ENCODE measurements around the gene POLR2A. TPM values are rescaled to one million over a fixed set of nuclear protein-coding genes. Genes with fewer than 3 reads are reported as not detected.

The POLR2A gene
- total and polyA plus RNA-seq, 2 of the 13 experiments (the other 11 are each of a cell fraction or from before 2014, with no cell fraction given), result 17.8 to 18.3 TPM

DNA sequence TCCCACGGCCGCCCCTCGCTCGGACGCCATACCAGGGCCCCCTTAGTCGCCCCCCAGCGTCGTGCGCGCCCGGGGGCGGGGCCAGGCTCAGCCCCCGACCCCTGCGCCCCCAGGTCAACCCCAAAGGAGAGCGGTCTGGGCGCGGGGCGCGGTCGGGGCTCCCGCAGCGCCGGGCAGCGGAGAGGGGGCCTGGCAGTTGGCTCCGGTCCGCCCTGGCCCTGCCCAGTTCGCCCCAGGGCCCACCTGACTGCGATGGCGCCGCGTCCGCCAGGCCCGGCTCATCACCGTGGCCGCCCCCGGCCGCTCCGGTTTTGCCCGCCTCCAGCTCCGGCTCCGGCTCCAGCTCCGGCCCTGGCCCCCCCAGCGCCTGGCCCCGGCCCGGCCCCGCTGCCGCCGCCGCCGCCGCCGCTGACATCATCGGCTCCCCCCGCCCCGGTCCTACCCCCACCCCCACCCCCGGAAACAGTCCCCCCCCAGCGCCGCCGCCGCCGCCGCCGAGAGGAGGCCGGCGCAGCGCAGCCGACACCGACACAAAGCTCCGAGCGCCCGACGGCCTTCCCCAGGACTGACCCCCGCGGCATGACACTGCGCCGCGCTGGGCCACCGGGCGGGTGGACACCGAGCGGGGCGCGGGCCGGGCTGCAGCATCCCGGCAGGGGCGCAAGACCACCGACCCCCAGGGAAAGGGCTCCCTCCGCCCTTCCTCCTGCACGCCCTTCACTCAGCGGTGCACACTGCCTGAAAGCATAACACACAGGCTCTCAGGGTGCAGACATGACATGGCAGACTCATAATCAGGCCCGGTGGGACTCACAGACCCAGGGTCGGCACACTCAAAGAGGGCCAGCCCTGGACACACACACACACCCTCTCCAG lies 4.7 kb upstream of the POLR2A start, which contains the start of gene ZBTB4 (continued):
- TF ChIP-seq ATAD3A (CRISPR knock-in tag; IDR thresholded peaks at IDR 0.05), result 0 out of 2 replicates have a peak, but pooled peaks have one; percentile 22
- TF ChIP-seq, protein P1, sequence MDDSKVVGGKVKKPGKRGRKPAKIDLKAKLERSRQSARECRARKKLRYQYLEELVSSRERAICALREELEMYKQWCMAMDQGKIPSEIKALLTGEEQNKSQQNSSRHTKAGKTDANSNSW (CRISPR knock-in tag; IDR thresholded peaks at IDR 0.05; ENCODE audit: borderline replicate concordance), result no peak
- no peak for TF ChIP-seq ZNF335 (CRISPR knock-in tag; IDR thresholded peaks at IDR 0.05)
- TF ChIP-seq MIER3 (CRISPR knock-in tag; IDR thresholded peaks at IDR 0.05; ENCODE audit: borderline replicate concordance), result no peak
- TF ChIP-seq TOPORS (CRISPR knock-in tag; IDR thresholded peaks at IDR 0.05), result no peak
- peak; percentile 74; the same call in 1 of the 2 replicates for TF ChIP-seq ZSCAN31 (CRISPR knock-in tag; IDR thresholded peaks at IDR 0.05; ENCODE audit: low read depth)
- no peak for TF ChIP-seq ZNF451 (CRISPR knock-in tag; IDR thresholded peaks at IDR 0.05)
- TF ChIP-seq, protein P2, sequence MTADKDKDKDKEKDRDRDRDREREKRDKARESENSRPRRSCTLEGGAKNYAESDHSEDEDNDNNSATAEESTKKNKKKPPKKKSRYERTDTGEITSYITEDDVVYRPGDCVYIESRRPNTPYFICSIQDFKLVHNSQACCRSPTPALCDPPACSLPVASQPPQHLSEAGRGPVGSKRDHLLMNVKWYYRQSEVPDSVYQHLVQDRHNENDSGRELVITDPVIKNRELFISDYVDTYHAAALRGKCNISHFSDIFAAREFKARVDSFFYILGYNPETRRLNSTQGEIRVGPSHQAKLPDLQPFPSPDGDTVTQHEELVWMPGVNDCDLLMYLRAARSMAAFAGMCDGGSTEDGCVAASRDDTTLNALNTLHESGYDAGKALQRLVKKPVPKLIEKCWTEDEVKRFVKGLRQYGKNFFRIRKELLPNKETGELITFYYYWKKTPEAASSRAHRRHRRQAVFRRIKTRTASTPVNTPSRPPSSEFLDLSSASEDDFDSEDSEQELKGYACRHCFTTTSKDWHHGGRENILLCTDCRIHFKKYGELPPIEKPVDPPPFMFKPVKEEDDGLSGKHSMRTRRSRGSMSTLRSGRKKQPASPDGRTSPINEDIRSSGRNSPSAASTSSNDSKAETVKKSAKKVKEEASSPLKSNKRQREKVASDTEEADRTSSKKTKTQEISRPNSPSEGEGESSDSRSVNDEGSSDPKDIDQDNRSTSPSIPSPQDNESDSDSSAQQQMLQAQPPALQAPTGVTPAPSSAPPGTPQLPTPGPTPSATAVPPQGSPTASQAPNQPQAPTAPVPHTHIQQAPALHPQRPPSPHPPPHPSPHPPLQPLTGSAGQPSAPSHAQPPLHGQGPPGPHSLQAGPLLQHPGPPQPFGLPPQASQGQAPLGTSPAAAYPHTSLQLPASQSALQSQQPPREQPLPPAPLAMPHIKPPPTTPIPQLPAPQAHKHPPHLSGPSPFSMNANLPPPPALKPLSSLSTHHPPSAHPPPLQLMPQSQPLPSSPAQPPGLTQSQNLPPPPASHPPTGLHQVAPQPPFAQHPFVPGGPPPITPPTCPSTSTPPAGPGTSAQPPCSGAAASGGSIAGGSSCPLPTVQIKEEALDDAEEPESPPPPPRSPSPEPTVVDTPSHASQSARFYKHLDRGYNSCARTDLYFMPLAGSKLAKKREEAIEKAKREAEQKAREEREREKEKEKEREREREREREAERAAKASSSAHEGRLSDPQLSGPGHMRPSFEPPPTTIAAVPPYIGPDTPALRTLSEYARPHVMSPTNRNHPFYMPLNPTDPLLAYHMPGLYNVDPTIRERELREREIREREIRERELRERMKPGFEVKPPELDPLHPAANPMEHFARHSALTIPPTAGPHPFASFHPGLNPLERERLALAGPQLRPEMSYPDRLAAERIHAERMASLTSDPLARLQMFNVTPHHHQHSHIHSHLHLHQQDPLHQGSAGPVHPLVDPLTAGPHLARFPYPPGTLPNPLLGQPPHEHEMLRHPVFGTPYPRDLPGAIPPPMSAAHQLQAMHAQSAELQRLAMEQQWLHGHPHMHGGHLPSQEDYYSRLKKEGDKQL (CRISPR knock-in tag; IDR thresholded peaks at IDR 0.05; ENCODE audit: low read depth), result 0 out of 2 replicates have a peak, but pooled peaks have one; percentile 25
- TF ChIP-seq ZNF703 (CRISPR knock-in tag; IDR thresholded peaks at IDR 0.05; ENCODE audit: borderline replicate concordance), result no peak
- TF ChIP-seq STAT5B (CRISPR knock-in tag; IDR thresholded peaks at IDR 0.05), result no peak
- TF ChIP-seq BRD4 (CRISPR knock-in tag; IDR thresholded peaks at IDR 0.05), result no peak
- TF ChIP-seq ZNF430 (CRISPR knock-in tag; IDR thresholded peaks at IDR 0.05), result peak; percentile 12; the same call in 1 of the 2 replicates
- TF ChIP-seq RXRA (CRISPR knock-in tag; IDR thresholded peaks at IDR 0.05), result peak; percentile 45; the same call in 1 of the 2 replicates
- no peak for TF ChIP-seq TARDBP (CRISPR knock-in tag; IDR thresholded peaks at IDR 0.05)
- TF ChIP-seq KIAA2018 (CRISPR knock-in tag; IDR thresholded peaks at IDR 0.05; ENCODE audit: borderline replicate concordance), result no peak
- TF ChIP-seq KLF6 (CRISPR knock-in tag; IDR thresholded peaks at IDR 0.05), result peak; percentile 52

Data from HepG2 (cell line).